Measurements from ENCODE around the gene FAR2.

Gene FAR2

DNA sequence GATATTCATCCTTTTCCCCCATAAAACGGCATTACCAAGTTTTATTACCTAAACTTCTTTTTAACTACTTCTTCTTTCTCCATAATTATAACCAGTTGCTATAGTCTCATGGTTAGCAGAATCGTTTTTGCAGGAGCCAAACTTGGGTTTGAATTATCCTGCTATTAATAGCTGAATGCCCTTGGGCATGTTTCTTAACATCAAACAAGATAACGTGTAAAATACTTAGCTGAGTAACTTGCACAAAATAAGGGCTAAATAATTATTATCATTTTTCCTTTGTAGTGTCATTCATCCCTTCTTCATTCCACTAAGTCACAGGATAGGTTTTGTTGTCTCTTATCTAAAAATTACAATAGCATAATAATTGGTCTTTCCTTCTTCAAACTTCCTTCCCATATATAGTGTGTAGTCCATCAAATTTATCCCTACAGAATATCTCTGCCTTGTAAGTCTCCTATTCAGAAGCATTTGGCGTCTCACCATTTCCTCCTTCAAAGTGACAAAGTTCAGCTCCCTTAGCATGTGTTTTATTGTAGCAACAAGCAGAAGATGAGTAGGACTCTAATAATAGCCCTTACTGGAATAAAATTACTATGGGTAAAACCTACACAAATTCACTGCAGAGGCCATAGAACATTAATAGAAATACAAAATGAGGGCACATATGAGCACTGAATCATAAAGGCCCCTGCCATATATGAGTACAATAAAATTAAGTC lies 63.8 kb downstream of the FAR2 start:
- Histone ChIP-seq H3K4me3 (ENCODE audit: low read length) (no peak overlapping the region), H3K27me3 (ENCODE audit: control insufficient read depth, insufficient read depth, low read length) (no peaks in the 10 kb centered on the region), H3K36me3 (ENCODE audit: control insufficient read depth, insufficient read depth, low read length) (no peaks in the 10 kb centered on the region), H3K9me3 (ENCODE audit: control insufficient read depth, low read length) (no peaks in the 10 kb centered on the region), H3K4me1 (ENCODE audit: control insufficient read depth, insufficient read depth, low read length) (peaks cover 4% of the 10 kb centered on the region), H3K9ac (ENCODE audit: low read length) (no peak overlapping the region)

DNA sequence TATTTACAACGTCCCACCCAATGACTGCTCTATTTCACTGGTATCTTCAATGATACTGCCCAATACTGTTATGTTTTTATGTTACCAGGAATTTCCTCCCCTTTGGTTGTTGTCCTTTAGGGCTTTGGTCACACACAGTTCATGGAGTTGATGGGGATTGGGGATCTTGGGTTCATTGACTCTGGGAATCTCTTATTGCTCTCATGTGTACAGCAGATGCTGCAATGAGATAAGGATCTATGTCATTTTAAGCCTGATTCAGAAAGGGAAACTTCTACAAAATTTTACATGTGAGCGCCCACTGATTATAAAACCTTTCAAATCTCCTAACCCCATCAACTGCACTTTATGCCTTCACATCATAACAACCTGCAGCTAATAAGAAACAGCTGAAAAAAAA lies 67.2 kb downstream of the FAR2 start:
- Histone ChIP-seq H3K27me3 (ENCODE audit: control insufficient read depth, insufficient read depth, low read length) (no peaks in the 10 kb centered on the region), H3K4me3 (ENCODE audit: low read length) (no peak overlapping the region), H3K9ac (ENCODE audit: low read length) (no peak overlapping the region), H3K9me3 (ENCODE audit: control insufficient read depth, low read length) (no peaks in the 10 kb centered on the region), H3K36me3 (ENCODE audit: control insufficient read depth, insufficient read depth, low read length) (no peaks in the 10 kb centered on the region), H3K4me1 (ENCODE audit: control insufficient read depth, insufficient read depth, low read length) (no peaks in the 10 kb centered on the region)

DNA sequence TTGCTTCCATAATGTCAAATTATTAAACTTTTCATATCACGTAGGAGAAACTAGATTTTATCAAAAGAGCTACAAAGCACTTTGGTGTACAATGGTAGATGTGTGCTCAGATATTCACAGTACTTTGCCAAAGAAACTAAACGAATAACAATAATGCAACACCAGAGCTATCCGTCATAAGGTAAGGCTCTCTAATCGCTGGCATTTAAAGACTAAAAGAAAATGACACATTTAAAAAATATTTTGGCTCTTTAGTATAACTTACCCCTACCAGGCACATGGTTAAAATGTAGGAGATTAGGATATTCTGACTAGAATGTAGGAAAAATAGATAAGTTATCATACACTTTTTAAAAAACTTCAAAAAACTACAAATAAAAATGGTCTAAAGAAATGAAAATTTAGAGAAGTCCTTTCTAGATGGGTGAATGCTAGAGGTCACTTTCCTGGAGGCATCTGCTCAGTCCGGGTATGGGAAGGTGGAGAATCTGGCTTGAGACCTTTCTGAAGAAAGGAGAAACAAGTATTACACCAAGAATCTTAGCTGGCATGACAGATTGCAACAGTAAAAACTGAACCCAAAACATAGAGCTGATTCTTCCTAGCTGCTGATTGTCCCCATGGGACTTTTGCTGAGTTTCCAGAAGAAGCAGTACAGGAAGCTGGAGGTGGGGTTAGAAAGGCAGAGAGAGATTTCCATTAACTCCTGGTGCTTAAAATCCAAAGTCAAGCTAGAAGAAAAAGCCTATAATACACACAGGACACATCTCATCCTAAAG lies 67.9 kb downstream of the FAR2 start:
- Histone ChIP-seq H3K9me3 (ENCODE audit: control insufficient read depth, low read length) (no peaks in the 10 kb centered on the region), H3K9ac (ENCODE audit: low read length) (no peak overlapping the region), H3K36me3 (ENCODE audit: control insufficient read depth, insufficient read depth, low read length) (no peaks in the 10 kb centered on the region), H3K4me3 (ENCODE audit: low read length) (no peak overlapping the region), H3K4me1 (ENCODE audit: control insufficient read depth, insufficient read depth, low read length) (no peaks in the 10 kb centered on the region), H3K27me3 (ENCODE audit: control insufficient read depth, insufficient read depth, low read length) (no peaks in the 10 kb centered on the region)

- Histone ChIP-seq H3K9ac (ENCODE audit: low read length) (no peak overlapping the region), H3K9me3 (ENCODE audit: control insufficient read depth, low read length) (no peaks in the 10 kb centered on the region), H3K4me1 (ENCODE audit: control insufficient read depth, insufficient read depth, low read length) (no peaks in the 10 kb centered on the region), H3K27me3 (ENCODE audit: control insufficient read depth, insufficient read depth, low read length) (no peaks in the 10 kb centered on the region), H3K36me3 (ENCODE audit: control insufficient read depth, insufficient read depth, low read length) (no peaks in the 10 kb centered on the region), H3K4me3 (ENCODE audit: low read length) (no peak overlapping the region)
These were observed 71.7 kb downstream of the FAR2 start for GRCh38 chr12:29220632-29221336.

DNA sequence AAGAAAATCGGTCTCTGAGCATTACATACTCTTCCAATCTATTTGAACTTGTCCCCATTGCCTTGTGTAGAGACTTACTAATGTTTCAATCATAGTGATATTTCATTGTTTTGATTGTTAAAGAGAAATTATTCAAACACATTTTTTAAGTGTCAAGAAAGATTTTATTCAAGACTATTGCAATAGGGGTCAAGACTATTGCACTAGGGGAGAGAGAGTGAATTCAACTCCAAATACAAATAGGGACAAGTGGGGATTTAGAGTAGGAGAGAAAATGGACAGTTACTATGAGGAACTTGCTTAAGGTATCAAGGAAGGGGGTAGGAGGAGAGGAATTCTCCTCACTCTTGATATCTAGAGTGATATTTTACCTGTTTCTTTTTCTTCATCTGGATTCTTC lies 73.1 kb downstream of the FAR2 start:
- Histone ChIP-seq H3K9me3 (ENCODE audit: control insufficient read depth, low read length) (no peaks in the 10 kb centered on the region), H3K27me3 (ENCODE audit: control insufficient read depth, insufficient read depth, low read length) (no peaks in the 10 kb centered on the region), H3K4me1 (ENCODE audit: control insufficient read depth, insufficient read depth, low read length) (no peaks in the 10 kb centered on the region), H3K9ac (ENCODE audit: low read length) (no peak overlapping the region), H3K36me3 (ENCODE audit: control insufficient read depth, insufficient read depth, low read length) (no peaks in the 10 kb centered on the region), H3K4me3 (ENCODE audit: low read length) (no peak overlapping the region)

DNA sequence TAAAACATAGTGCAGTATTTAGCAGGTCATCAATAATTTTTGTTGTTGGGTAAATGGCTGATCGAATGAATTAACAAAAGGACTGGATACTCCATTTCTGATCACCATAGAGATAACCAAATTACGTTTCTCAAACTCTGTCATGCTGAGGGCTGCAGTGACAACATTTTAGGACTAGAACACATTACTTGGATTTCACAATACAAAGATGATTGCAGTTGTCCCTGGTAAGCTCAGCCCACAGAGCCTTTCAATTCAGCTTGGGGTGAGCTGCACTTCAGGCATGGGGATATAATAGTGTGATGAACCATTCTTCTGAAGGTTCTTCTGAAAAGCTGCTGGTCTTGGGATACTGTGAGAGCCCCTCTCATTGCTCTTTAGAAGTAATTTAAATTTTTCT lies 74.3 kb downstream of the FAR2 start:
- Histone ChIP-seq H3K4me3 (ENCODE audit: low read length) (no peak overlapping the region), H3K9ac (ENCODE audit: low read length) (no peak overlapping the region), H3K4me1 (ENCODE audit: control insufficient read depth, insufficient read depth, low read length) (no peaks in the 10 kb centered on the region), H3K9me3 (ENCODE audit: control insufficient read depth, low read length) (no peaks in the 10 kb centered on the region), H3K36me3 (ENCODE audit: control insufficient read depth, insufficient read depth, low read length) (no peaks in the 10 kb centered on the region), H3K27me3 (ENCODE audit: control insufficient read depth, insufficient read depth, low read length) (no peaks in the 10 kb centered on the region)

- Histone ChIP-seq H3K4me1 (ENCODE audit: control insufficient read depth, insufficient read depth, low read length) (no peaks in the 10 kb centered on the region), H3K9ac (ENCODE audit: low read length) (no peak overlapping the region), H3K36me3 (ENCODE audit: control insufficient read depth, insufficient read depth, low read length) (no peaks in the 10 kb centered on the region), H3K9me3 (ENCODE audit: control insufficient read depth, low read length) (no peaks in the 10 kb centered on the region), H3K27me3 (ENCODE audit: control insufficient read depth, insufficient read depth, low read length) (no peaks in the 10 kb centered on the region), H3K4me3 (ENCODE audit: low read length) (no peak overlapping the region)
These were observed 75.0 kb downstream of the FAR2 start for GRCh38 chr12:29223956-29224543.

DNA sequence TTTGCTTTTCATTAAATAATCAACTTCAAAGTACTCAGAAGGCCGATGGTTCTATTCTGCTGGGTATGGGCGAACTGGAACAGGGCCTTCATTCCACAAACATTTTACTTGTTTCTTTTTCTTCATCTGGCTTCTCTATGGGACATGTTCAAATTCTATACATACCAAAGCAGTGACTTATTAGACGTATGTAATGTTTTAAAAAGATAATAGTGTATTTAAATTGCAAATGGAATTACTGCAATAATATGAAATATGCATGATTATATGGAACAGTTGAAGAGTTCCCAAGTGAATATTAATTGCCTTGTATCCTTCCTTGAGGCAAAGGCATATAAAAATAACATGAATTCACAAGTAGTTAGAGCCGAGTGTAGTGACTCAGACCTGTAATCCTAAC lies 75.5 kb downstream of the FAR2 start:
- Histone ChIP-seq H3K9me3 (ENCODE audit: control insufficient read depth, low read length) (no peaks in the 10 kb centered on the region), H3K4me3 (ENCODE audit: low read length) (no peak overlapping the region), H3K36me3 (ENCODE audit: control insufficient read depth, insufficient read depth, low read length) (no peaks in the 10 kb centered on the region), H3K9ac (ENCODE audit: low read length) (no peak overlapping the region), H3K4me1 (ENCODE audit: control insufficient read depth, insufficient read depth, low read length) (no peaks in the 10 kb centered on the region), H3K27me3 (ENCODE audit: control insufficient read depth, insufficient read depth, low read length) (no peaks in the 10 kb centered on the region)

DNA sequence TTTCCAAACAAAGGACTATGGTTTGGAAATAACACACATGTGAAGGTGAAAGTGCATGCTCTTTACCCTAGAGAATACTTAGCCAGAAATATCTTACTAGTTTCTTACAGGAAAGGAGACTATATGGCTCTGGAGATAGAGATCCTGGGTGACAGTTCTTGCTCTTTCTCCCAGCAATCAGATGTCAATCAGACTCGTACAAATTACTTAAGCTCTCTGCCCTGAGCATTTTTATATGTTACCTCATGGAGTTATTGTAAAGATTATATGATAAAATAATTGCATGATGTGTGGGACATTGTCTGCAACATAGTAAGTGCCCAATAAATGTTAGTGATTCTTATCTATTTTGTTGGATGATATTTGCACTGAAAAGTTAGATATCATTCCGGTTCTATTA lies 76.8 kb downstream of the FAR2 start:
- no peaks in the 10 kb centered on the region for H3K27me3 ChIP-seq (ENCODE audit: control insufficient read depth, insufficient read depth, low read length)
- H3K9me3 ChIP-seq (ENCODE audit: control insufficient read depth, low read length), result no peaks in the 10 kb centered on the region
- H3K4me3 ChIP-seq (ENCODE audit: low read length), result no peak overlapping the region
- no peaks in the 10 kb centered on the region for H3K4me1 ChIP-seq (ENCODE audit: control insufficient read depth, insufficient read depth, low read length)
- H3K9ac ChIP-seq (ENCODE audit: low read length), result no peak overlapping the region
- no peaks in the 10 kb centered on the region for H3K36me3 ChIP-seq (ENCODE audit: control insufficient read depth, insufficient read depth, low read length)

GRCh38 chr12:29226616-29227015 lies 77.5 kb downstream of the FAR2 start:
- Histone ChIP-seq H3K27me3 (ENCODE audit: control insufficient read depth, insufficient read depth, low read length) (no peaks in the 10 kb centered on the region), H3K9ac (ENCODE audit: low read length) (no peak overlapping the region), H3K4me1 (ENCODE audit: control insufficient read depth, insufficient read depth, low read length) (no peaks in the 10 kb centered on the region)

DNA sequence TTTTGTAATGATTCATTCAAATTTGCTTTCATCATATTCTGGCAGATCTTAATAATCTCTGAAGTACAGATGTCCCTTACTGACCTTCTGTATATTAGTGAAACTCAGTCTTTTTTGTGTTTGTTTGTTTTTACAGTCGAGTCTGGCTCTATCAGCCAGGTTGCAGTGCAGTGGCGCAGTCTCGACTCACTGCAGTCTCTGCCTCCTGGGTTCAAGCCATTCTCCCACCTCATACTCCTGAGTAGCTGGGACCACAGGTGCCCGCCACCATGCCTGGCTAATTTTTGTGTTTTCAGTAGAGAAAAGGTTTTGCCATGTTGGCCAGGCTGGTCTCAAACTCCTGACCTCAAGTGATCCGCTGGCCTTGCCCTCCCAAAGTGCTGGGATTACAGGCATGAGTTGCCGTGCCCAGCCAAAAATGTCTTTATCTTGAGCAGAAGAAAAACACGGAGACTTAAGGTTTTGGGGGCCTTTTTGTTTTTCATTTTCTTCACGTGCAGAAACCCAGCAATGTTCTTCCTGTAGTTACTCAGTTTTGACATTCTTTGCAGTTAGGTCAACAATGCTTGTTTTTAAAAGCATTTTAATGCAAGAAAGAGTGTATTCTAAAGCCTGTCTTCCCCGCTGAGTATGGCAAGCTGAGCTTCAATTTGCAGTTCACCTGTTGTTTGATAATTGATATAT lies 79.5 kb downstream of the FAR2 start:
- Histone ChIP-seq H3K9ac (ENCODE audit: low read length) (no peak overlapping the region), H3K4me1 (ENCODE audit: control insufficient read depth, insufficient read depth, low read length) (no peaks in the 10 kb centered on the region), H3K36me3 (ENCODE audit: control insufficient read depth, insufficient read depth, low read length) (no peaks in the 10 kb centered on the region), H3K4me3 (ENCODE audit: low read length) (no peak overlapping the region), H3K9me3 (ENCODE audit: control insufficient read depth, low read length) (no peaks in the 10 kb centered on the region), H3K27me3 (ENCODE audit: control insufficient read depth, insufficient read depth, low read length) (no peaks in the 10 kb centered on the region)

More at GRCh38 chr12:29226616-29227015, 77.5 kb downstream of the FAR2 start:
- no peaks in the 10 kb centered on the region for H3K9me3 ChIP-seq (ENCODE audit: control insufficient read depth, low read length)
- H3K4me3 ChIP-seq (ENCODE audit: low read length), result no peak overlapping the region
- no peaks in the 10 kb centered on the region for H3K36me3 ChIP-seq (ENCODE audit: control insufficient read depth, insufficient read depth, low read length)

All from mucosa of stomach (tissue), 1 donor.